Prostate gland (tissue), 2 donors: ENCODE data around the gene SUSD3.

Experiments used
- CTCF ChIP-seq, 4 experiments: fragments of 200-600 bp in 2 of 4; fragments of 450-650 bp in 2 of 4; sonication (generic) in 2 of 4; IDR thresholded peaks; 1 replicate in 3 of 4; 2 replicates in 1 of 4; pipeline ENCODE4 v1.5.1; 2016 to 2019; ENCODE audit warnings: antibody characterized with exemption in 4 of 4, mild to moderate bottlenecking in 2 of 4, moderate library complexity in 2 of 4
- POLR2A ChIP-seq: fragments of 450-650 bp; IDR thresholded peaks from one replicate; pipeline ENCODE4 v1.6.1; 2016; ENCODE audit warnings: antibody characterized with exemption, mild to moderate bottlenecking

DNA sequence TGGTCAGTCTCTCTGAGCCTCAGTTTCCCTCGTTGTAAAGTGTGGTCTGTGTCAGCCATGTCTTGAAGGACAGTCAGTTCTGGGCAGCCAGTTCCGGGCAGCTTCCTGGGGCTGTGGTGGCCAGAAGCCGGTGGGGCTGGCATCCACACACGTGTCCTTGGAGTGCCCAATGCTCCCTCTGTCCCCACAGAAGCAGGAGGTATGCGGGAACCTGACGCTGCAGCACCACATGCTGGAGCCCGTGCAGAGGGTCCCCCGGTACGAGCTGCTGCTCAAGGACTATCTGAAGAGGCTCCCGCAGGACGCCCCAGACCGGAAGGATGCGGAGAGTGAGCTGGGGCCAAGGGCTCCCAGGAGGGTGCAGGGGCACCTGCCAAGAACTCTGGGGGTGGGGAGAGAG, 48.4 kb upstream of the SUSD3 start:
- no peak for TF ChIP-seq POLR2A
- no peak for TF ChIP-seq CTCF (IDR thresholded peaks at IDR 0.05)
